ENCODE measurements around the gene COL16A1. TPM values are rescaled to one million over a fixed set of nuclear protein-coding genes. Genes with fewer than 3 reads are reported as not detected.
A peak's percentile ranks its signal among the peaks of the same experiment; 100 is the strongest.

The COL16A1 gene
- polyA plus RNA-seq, 1 of the 3 experiments (the other 2 are of a cell fraction) = 10.4 TPM

- Histone ChIP-seq H4K20me1 (ENCODE audit: insufficient read depth) (no peaks in the 10 kb centered on the region), H3K4me1 (ENCODE audit: control insufficient read depth in 1 of 2, insufficient read depth in 2 of 2, low read depth in 1 of 2, low read length in 1 of 2) (peaks cover 8 to 20% of the 10 kb centered on the region in 2 experiments; a peak in 2 of 4 replicates), H3K4me3 (ENCODE audit: low read depth in 2 of 2, low read length in 1 of 2) (no peak overlapping the region), H3K27ac (ENCODE audit: low read depth in 2 of 2, low read length in 1 of 2) (no peak overlapping the region), H3K9me2 (no peaks in the 10 kb centered on the region), H3K36me3 (replicated peaks in 1 of 2; ENCODE audit: control insufficient read depth in 1 of 2, insufficient read depth in 2 of 2, low read length in 1 of 2) (peaks cover 0 to 26% of the 10 kb centered on the region in 2 experiments), H3K79me2 (ENCODE audit: insufficient read depth) (no peaks in the 10 kb centered on the region), H3K9ac (no peak overlapping the region), H3K27me3 (ENCODE audit: insufficient read depth) (no peaks in the 10 kb centered on the region), H2AFZ (ENCODE audit: low read depth) (no peak overlapping the region), H3F3A (replicated peaks; ENCODE audit: insufficient read depth) (peaks cover 4% of the 10 kb centered on the region), H3K4me2 (no peak overlapping the region), H3K9me3 (no peaks in the 10 kb centered on the region)
- ChIA-PET POLR2A (interaction anchor here (0.8 kb wide), 1 partner anchor 12 kb away, joined by 4 read pairs; no protein-coding TSS in a partner anchor), CTCF (interaction anchor here (0.7 to 5.9 kb wide), 12 partner anchors 9 to 83 kb away, joined by 3 to 65 read pairs (median 5); no protein-coding TSS in a partner anchor)
- DNase-seq = no peak
- TF ChIP-seq TCF12 (IDR thresholded peaks at IDR 0.05) (no peak), FOSL2 (IDR thresholded peaks at IDR 0.05; ENCODE audit: borderline replicate concordance, low read depth) (peak; percentile 60; the same call in 1 of the 2 replicates), RAD21 (IDR thresholded peaks at IDR 0.05; ENCODE audit: low read length) (no peak), PBX3 (IDR thresholded peaks at IDR 0.05) (peak; percentile 39; the same call in 1 of the 2 replicates), RCOR1 (IDR thresholded peaks at IDR 0.05; ENCODE audit: low read length) (no peak), EZH2phosphoT487 (IDR thresholded peaks at IDR 0.05; ENCODE audit: borderline replicate concordance, low read depth) (no peak), POLR2AphosphoS5 (IDR thresholded peaks at IDR 0.05; ENCODE audit: low read depth, low read length) (no peak), IRF3 (IDR thresholded peaks at IDR 0.05; ENCODE audit: low read depth, low read length) (no peak)
- 92% methylated on average over 7 of the region's 7 CpGs for WGBS (ENCODE audit: low lambda C conversion rate)
These were observed 30.8 kb upstream of the COL16A1 start for GRCh38 chr1:31734582-31735107.

- H2AFZ ChIP-seq (ENCODE audit: low read depth) = no peak overlapping the region
- no peak overlapping the region for H3K9ac ChIP-seq
- no peak overlapping the region for H3K4me2 ChIP-seq
- WGBS (ENCODE audit: low lambda C conversion rate) = 80% methylated on average over 15 of the region's 19 CpGs
- peaks cover 4% of the 10 kb centered on the region for H3F3A ChIP-seq (replicated peaks; ENCODE audit: insufficient read depth)
- ChIA-PET CTCF (interaction anchor here (0.7 to 5.9 kb wide), 14 partner anchors 8 to 82 kb away, joined by 3 to 65 read pairs (median 4); no protein-coding TSS in a partner anchor), POLR2A (interaction anchor here (0.8 kb wide), 1 partner anchor 13 kb away, joined by 4 read pairs; no protein-coding TSS in a partner anchor)
- H3K9me2 ChIP-seq = no peaks in the 10 kb centered on the region
- no peaks in the 10 kb centered on the region for H4K20me1 ChIP-seq (ENCODE audit: insufficient read depth)
- DNase-seq = peak; percentile 89
- no peak overlapping the region for H3K4me3 ChIP-seq (ENCODE audit: low read depth in 2 of 2, low read length in 1 of 2)
- H3K27ac ChIP-seq (ENCODE audit: low read depth in 2 of 2, low read length in 1 of 2) = peak overlapping the region in 1 of 2 experiments; percentile 75; a peak in 2 of 4 replicates
- no peaks in the 10 kb centered on the region for H3K9me3 ChIP-seq
- H3K4me1 ChIP-seq (ENCODE audit: control insufficient read depth in 1 of 2, insufficient read depth in 2 of 2, low read depth in 1 of 2, low read length in 1 of 2) = peaks cover 8 to 20% of the 10 kb centered on the region in 2 experiments; a peak in 2 of 4 replicates
- TF ChIP-seq NFIC (IDR thresholded peaks at IDR 0.05; ENCODE audit: borderline replicate concordance) (no peak), GATA2 (CRISPR knock-in tag; IDR thresholded peaks at IDR 0.05) (peak; percentile 50)
- H3K36me3 ChIP-seq (replicated peaks in 1 of 2; ENCODE audit: control insufficient read depth in 1 of 2, insufficient read depth in 2 of 2, low read length in 1 of 2) = peaks cover 0 to 21% of the 10 kb centered on the region in 2 experiments
- H3K79me2 ChIP-seq (ENCODE audit: insufficient read depth) = no peaks in the 10 kb centered on the region
- H3K27me3 ChIP-seq (ENCODE audit: insufficient read depth) = no peaks in the 10 kb centered on the region
These were observed 29.8 kb upstream of the COL16A1 start for GRCh38 chr1:31733389-31734219.

All from SK-N-SH (cell line).